Esophagus mucosa (tissue), 1 donor: ENCODE results near the gene SYTL2. TPM values are rescaled to one million over a fixed set of nuclear protein-coding genes. Genes with fewer than 3 reads are reported as not detected.
A peak's percentile ranks its signal among the peaks of the same experiment; 100 is the strongest.

Experiments used
- ATAC-seq: fragments of 200-7000 bp; cut with Tn5 transposase; one replicate; pipeline ENCODE4 v1.9.1; 2020
- total RNA-seq: library from RNA; stranded (reverse); gene quantifications from one replicate; pipeline ENCODE4 v1.2.4, GENCODE V29; 2023
- donor health status: DM: yes; HTN: yes; CAD: no.

The SYTL2 gene
- total RNA-seq, 1 donor from 2014 or later = 4.9 TPM

DNA sequence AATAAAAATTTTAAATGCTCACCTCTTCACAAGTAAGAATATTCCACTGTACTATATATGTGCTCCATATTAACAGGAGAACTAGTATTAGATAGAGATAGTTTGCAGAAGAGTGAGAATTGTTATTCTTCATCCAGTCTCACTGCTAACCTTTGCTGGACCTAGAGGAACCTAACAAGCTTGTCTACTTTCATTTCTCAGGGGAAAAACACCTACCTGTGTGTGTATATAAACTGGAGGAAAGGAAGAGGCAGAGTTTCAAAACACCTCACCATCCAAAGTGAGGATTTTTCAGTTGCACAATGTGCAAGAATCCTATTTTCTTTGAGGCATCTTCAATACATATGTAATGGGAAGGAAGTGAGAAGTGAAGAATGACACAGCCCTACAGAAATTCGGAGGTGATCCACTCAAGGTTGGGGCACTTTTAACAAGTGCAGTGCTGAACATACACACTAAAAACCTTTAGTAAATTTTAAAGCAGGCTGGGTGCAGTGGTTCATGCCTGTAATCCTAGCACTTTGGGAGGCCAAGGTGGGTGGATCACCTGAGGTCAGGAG lies 52.4 kb downstream of the SYTL2 start:
- ATAC-seq = no peak

DNA sequence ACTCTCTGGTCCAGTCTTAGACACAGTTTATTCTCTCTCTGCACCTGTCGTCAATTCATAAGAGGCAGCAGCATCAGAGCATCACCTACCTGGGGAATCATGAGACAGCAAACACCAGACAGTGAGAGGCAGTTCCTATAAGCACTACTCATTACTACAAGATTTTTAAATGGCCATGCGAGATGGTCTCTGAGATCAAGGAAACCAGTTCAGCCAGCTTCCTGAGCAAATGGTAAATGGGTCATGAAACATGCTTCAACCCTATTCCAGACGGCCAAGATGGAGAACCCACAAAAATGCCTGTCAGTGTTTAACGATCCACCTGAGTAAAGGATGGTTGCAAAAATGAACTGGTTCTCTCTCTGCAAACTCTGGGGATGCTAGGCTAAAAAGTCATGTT lies 52.9 kb downstream of the SYTL2 start:
- no peak for ATAC-seq

DNA sequence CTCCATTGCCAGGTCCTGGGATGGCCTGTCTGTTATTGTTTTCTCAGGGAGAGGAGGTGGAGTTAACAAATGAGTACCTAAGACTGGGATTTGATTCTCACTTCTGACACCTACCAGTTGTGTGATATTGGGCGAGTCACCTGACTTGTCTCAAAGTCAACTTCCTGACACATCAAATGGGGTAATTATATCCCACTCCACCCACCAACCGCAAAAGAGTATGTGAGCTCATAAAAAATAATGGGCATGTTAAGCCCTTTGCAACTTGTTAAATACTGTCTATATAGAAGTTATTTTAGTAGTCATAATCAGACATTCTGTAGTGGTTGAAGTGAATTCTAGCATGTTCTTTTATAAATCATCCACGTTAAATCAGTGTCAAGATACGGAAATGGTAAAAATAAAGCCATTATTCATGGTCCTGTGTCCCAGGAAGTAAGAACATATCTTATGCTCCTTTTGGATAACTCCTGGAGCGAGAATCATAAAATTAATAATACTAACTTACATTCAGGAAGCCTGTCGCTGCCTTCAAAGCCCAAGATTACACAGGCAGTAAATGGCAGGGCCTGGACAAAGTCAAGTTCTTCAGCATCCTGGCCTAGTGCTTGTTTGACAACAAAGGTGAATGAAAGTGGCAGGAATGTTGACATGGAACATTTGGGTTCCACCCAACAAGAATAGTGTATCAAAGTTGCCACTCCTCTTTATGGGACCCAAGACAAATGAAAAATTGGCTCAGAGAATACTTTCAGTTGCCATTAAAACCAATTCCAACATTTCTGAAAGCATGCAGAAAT lies 54.3 kb downstream of the SYTL2 start:
- ATAC-seq = no peak

DNA sequence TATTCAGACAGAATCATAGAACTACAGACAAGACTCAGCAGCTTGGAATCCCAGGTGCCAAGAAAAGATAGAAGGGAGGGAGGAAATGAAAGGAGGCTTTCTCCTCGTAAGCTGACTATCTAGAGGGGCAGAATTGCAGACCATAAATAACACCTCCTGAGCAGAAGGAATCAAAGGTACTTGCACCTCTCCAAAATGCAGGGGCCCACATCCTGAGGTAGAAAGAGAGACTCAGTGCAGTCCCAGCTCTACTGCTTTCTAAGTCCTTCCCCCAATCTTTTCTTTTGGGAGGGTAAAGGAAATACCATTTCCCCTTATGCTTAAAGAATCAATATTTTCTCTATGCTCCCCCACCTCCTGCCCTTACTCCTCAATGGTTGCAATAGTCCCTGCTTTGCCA lies 55.2 kb downstream of the SYTL2 start:
- ATAC-seq = no peak

DNA sequence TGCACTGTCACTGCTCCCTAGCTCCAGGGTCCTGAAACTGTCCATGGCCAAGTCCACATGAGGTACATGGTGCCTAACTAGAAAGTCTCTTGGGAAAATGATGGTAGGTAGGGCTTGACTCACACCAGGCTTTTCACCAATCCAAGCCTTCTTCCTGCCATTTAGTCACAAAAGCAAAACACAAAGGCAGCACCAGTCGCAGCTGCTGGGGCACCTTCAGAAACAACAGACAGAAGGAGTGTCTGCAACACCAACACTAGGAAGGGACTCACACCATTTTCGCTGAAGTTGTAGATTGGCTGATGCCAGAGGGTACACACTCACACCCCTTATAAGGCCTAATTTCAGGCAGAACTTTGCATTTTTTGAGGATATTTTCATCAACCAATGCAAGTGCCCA lies 55.7 kb downstream of the SYTL2 start:
- ATAC-seq = peak; percentile 20

DNA sequence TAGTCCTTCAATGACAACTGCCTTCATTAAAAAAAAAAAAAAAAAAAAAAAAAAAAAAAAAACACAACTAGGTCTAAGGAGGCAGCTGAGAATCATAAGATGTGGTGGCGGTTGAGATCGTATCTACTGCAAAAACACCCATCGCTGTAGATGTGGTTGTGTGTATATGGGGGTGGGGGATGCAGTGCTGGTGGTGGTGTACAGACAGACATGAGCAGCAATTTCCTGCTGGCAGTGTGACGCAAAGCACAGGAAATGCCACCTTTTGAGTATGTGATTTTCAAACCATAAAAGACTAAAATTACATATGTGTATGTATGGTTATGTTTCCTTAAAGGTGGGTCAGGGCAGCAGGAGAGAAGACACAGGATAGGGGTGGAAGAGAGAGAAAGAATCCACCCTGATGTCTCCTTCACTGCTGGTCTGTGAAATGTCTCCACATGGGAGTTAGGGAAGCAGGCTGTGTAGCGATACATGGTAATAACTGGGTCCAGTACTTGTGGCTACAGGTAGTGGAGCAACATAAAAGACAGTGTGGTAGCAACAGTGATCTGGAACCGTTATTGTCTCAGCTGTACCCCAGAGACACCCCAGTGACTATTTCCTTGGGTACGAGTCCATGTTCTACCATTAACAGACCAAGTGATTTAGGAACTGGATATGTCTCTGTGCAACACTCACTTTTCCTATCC lies 57.9 kb downstream of the SYTL2 start:
- ATAC-seq = peak; percentile 46

DNA sequence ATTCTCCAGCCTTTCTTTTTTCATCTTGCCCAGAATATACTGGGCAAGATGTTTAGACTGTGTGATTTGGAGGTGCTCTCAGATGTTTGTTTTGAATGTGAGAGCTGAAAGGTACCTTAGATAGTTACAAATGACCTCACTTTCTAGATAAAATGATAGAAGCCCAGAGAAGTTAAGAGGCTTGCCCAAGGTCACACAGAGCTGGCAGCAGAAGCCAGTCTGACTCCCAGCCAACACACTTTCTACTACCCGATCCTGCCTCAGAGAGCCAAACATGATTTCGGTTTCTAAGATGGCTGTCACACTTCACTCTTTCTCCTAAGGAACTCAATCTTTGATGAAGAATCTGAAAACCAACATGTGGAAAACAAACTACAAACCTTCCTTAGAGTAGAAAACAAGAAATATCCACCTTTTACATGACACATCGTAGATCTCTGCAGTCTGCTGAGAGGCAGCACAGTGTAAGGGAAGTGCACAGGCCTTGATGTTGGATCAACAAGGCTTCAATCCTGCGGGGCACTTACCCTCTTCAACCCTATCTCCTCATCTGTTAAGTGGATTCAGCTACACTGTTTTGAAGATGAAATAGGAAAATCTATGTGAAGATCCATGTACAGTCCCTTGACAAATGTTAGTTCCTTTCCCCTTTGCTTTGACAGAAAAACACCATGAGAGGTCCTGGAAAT lies 58.6 kb downstream of the SYTL2 start:
- ATAC-seq = no peak

DNA sequence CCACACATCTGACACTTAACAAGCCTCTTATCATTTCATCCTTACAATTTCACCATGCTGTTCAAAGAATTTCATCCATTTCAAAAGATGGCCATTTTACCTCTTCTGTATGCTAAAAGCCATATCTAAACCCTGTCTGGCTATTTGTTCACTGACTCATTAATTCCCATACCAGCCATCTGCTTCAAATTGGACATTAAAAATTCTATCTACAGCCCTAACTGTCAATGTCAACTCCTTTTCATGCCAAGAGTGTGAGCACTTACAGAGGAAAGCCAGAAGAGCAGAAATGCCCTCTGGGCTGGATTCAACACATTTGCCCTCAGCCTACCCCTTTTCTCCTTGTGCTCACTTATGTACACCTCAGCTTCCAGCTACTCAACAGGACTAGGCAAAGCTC lies 59.2 kb downstream of the SYTL2 start:
- ATAC-seq = no peak

DNA sequence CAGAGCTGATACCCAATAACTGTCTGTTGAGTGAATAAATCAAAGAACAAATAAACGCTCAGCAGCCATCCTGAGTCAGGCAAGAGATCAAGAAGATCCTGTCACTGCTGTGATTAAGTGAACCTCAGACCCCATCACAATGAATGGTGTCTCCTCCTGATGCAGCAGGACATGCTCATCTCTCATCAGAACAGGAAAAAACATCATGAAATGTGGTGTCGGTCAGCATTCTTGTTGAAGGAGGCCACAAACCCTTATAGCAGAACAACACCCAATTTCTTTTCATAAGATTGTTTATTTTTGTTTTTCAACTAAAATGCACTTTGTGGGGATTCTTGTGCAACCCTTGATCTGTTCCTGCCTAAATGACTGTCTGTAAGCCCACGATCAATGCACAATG lies 60.3 kb downstream of the SYTL2 start:
- ATAC-seq = no peak

DNA sequence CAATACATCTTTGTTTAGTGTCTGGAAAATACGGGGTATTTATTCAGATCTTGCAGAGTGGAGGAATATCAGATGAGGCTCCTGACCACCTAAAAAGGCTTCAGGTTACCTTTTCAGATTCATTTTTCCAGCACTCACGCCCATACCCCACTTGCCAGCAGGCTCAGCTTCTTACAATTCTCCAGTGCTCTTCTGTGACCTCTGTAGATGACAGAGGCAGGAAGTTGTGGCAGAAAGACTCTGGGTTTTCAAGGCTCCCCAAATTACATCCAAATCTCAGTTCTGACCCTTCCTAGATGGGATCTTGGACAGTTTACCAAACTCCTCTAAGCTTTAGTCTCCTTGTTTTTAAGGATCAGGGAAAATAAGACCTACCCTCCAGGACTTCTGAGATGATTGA lies 61.1 kb downstream of the SYTL2 start:
- no peak for ATAC-seq

DNA sequence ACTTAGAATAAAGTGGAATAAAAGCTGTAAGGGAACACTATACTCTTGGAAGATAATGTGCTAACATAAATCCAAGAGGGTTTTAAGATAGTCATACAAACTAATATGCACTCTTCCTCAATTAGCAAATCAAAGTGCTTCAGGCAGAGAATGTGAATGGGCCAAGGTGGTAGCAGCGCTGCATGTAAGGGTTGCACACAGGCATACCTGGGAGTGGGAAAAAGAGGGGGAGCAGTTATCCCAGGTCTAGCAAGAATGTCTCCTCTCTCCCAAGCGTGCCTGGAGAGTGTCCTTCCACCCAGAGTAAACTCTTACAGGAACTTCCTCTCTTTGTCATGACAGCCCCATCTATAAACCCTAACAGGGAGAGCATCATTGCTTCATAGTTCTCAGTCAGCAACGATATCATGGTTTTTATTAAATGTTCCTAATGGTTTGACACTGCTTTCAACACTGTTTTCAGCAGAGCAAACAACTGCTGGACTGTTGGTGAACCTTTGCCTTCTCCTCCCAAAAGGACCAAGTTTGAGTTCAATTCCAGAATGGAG lies 61.6 kb downstream of the SYTL2 start:
- ATAC-seq = no peak

DNA sequence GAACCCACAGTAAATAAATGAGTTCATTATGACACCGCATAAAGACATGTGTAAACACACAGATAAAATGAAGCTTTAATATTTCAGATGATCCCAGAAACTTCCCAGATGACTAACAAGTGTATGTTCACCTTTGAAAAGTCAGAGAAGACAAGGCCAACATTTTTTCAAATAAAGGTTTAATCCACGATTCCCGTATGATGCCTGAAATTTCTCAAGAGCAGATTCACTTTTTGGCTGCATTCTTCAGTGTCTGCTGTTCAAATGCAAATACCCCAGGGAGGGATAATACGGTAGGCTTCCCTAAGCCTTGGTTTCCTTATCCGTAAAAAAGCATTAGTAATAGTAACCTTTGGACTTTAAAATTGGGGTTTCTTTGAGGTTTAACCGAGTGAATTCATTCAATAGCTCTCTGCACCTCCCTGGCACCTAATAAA lies 62.5 kb downstream of the SYTL2 start:
- ATAC-seq = no peak

DNA sequence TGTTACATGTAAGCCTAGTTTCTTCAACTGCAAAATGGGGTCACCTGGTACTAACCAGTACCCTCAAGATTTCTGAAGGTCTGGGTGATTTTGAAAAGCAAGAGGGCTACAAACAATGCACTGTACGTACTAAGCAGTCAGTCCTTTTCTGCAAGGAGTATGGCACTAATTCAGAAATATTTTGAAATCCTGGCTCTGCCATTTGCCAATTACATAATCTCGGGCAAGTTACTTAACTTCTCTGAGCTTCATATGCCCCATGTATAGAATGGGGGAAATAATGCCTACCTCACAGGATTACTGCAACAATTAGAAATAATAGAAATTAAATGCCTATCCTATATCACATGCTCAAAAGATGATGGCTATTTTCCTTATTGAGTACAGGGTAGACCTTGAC lies 64.3 kb downstream of the SYTL2 start:
- no peak for ATAC-seq

DNA sequence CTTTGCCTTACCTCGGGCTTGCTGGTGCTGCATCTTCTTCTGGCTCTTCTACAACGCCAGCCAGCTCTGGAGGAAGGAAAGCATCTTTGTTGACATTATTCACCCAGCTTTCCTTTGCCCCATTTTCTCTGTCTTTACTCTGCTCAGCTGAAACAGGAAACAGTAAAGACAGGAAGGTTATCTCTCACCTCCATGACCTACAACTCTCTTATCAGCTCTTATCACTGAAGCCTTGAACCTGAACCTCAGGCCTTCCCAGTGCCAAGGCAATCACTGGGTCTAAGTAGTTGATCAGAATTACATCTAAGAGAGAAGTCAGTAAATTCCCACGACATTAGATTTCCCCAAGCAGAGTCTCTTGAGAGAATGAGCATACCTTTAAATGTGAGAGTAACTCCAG lies 65.3 kb downstream of the SYTL2 start:
- ATAC-seq = no peak

DNA sequence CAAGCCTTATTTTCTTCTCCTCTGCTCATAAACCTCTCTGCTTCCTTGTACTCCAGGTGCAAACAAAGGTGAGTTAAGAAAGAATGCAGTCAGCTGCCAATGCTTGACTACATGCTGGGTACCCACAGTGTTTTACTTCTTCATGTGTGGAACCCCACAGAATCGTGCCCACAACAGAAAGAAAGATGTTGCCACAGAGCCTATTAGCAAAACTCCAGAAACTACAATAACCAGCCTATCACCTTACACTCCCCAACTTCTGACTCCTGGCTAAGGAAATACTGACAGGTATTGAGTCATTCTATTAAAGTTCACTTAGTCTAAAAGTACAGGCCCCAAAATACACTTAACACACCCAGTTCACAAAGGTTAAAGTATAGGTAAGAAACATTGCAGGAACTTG lies 68.1 kb downstream of the SYTL2 start:
- ATAC-seq = peak; percentile 98

DNA sequence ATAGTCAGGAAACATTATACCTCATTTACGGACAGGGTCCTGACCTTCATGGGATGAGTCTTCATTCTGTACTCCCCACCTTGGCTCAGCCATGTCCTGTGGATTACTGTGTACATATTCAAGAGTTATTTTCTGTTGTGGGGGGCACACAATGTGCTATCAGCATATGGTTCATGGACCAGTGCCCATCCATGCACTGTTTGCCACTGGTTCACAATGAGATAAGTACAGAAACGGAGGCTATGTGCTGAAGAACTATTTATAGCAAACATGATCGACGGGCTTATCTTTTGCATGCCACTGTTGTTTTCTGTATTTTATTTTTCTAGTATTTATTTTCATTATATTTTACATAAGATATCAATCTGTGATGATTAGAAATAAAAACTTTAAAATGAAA lies 68.6 kb downstream of the SYTL2 start:
- ATAC-seq = no peak

DNA sequence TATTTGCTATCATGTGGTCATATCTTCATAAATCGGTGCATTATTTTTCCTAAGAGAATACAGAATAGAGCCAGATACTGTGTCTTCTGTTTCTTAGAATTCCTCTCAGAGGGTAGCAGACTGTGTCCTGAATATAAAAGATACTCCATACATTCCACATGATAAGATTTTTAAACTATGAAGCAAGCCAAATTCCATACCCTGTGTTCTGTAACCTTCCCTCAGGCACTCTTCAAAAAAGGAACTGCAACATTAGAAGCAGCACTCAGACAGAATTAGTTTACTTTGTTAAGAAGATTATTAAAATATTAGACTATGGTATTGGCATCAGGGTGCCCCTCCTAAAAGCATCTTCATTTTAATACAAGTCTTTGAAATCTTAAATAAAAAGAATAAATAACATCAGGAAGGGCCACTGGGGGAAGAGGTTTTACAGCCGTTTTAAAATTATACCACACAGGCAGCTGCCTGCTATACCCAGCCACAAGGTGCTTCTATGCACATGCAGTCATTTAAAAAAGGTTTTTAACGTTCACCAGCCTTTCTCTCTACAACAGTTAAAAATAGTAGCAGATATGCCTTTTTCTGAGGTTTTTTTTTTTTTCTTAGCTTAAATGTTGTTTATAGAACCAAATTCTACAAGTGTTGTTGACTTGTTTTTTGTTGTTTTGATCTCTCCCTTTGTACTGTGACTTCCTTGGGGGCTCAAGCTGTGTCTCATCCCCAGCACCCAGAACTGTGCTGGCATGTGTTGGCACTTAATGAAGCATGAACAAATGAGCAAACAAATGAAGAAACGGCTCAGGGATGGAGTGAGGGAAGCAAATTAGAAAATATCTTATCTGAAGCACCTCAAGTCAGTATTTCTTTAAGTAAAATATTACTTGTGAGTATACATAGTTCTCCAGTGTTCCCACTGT lies 70.2 kb downstream of the SYTL2 start:
- ATAC-seq = no peak

DNA sequence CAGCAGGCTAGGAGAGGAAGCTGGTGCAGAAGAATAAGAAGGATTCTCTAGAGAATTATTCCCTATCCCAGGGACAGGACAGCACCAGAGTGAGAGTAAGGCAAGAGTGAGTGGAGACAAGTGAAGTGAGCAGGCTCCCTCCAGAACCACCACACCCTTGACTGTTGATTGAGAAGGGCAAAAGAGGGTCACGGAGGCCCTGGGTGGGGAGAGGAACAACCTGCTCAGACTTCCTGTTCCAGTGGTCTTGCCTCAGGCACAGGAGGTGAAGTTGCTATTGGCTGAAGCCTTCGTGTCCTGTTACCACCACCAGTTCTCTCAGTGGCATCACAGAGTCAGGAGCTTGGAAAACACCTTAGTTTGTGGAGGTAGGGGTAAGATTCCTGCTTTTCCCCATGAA lies 73.2 kb downstream of the SYTL2 start:
- peak; percentile 85 for ATAC-seq

DNA sequence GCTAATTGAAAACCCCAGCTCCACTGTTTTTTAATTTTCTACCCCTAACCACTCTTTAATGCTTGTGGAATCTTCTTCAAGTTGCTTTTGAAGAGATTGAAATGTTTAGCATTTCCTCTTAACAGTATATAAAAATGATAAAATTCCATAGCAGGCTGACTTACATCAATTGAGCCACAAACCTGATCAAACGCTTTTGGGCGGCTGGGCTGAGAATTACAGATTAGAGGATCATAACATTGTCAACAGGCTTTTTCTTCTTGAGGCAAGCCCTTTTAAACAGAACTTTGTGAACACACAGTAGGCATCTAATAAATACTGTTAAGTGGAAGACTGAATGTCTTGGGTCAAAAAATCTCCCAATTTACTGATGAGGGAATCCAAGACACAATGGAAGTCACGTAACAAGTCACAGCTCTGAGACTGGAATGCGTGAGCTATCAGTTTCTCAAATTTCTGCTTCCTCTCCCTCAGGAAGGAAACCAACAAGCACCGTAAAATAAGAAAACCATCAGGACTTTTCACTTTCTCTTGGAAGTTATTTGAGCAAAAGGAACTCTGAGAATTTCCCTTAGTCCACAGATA lies 75.0 kb downstream of the SYTL2 start:
- ATAC-seq = no peak

DNA sequence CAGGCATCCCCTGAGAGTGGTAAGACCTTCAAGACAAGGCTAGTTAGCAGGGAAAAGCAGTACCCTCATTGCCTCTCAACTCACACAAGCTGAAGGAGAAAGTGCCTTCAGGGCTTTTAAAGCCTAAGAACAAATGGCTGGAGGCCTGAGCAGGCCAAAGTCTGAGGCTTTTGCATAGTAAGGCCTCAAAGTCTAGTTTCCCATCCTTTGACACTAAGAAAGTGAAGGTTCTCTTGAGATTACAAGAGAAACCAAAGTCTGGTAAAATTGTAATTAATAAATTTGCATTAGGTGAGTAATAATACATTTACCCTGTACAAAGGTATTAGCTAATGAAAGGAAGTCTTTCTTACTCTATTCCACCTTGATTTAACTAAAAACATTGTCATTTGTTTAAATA lies 78.0 kb downstream of the SYTL2 start:
- no peak for ATAC-seq

DNA sequence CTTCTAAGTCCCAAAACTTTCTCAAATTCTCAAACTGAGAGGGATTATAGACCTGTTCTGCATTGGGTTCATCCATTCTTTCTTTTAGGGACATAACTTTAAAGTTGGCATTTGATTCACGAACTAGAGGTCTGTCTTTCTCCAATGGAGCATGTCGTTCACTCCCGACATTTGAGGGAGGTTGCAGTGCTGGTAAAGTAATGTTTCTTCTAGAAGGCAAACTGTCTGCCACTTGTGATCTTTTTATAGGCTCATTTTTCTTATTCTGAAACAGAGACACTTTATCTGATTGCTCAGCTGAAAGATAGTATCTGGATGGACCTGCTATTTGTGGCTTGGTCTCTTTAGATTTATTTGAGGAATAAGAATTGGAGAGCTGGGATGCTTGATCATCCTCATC lies 84.6 kb downstream of the SYTL2 start:
- ATAC-seq = no peak
